PC-9 (cell line): Measurements from ENCODE around the gene NSF.

Experiments
- CTCF ChIP-seq: fragments of 200-600 bp; sonication (generic); conservative IDR thresholded peaks from 2 replicates; pipeline ENCODE4 v1.6.1; 2017; ENCODE audit warnings: mixed run types, antibody characterized with exemption, mild to moderate bottlenecking, moderate library complexity
- EZH2 ChIP-seq: fragments of 200-600 bp; sonication (generic); IDR thresholded peaks from 2 replicates; pipeline ENCODE4 v1.8.0; 2017; ENCODE audit warnings: antibody characterized with exemption, low read depth

- no peak for TF ChIP-seq CTCF
- no peak for TF ChIP-seq EZH2
Observed at GRCh38 chr17:46764709-46765401, 174.4 kb downstream of the NSF start.
